Measurements from ENCODE around the gene SERPINE3. TPM values are rescaled to one million over a fixed set of nuclear protein-coding genes. Genes with fewer than 3 reads are reported as not detected.

Gene SERPINE3
- total RNA-seq, 4 donors from 2014 or later = not detected

DNA sequence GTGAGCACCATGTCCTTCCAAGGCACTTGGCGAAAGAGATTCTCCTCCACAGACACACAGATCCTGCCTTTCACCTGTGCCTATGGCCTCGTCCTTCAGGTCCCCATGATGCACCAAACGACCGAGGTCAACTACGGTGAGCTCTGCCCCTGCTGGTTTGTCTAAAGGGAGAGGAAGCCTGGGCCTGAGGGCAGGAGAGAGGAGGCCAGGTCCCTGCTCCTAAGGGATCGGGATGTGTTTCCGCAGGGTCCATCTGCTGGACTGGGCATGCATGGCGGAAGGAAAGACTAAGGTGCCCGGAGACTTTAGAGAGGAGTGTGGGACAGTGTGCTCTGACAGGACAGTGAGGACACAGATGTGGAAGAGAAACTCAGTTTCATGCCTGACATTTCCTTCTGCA, 7.6 kb downstream of the SERPINE3 start:
- peaks cover 0 to 4% (median 0%) of the 10 kb centered on the region in 4 donors for H3K36me3 ChIP-seq
- intact Hi-C loops (cut with DNase I) = no loop called here
- 84% methylated on average over 9 of the region's 9 CpGs for WGBS
- H3K27me3 ChIP-seq = no peaks in the 10 kb centered on the region
- no peak overlapping the region for H3K4me3 ChIP-seq
- H3K27ac ChIP-seq (replicated peaks in 1 of 4) = no peak overlapping the region
- no peak for DNase-seq (ENCODE audit: extremely low spot score)
- TF ChIP-seq EP300 (IDR thresholded peaks at IDR 0.05) (no peak), POLR2A (IDR thresholded peaks at IDR 0.05; ENCODE audit: low read depth) (no peak), CTCF (IDR thresholded peaks at IDR 0.05) (no peak), POLR2AphosphoS5 (IDR thresholded peaks at IDR 0.05) (no peak)
- H3K9me3 ChIP-seq = no peaks in the 10 kb centered on the region
- H3K4me1 ChIP-seq = no peaks in the 10 kb centered on the region

- H3K4me1 ChIP-seq = no peaks in the 10 kb centered on the region
- DNase-seq (ENCODE audit: extremely low spot score) = no peak
- TF ChIP-seq CTCF (IDR thresholded peaks at IDR 0.05) = no peak
- TF ChIP-seq POLR2AphosphoS5 (IDR thresholded peaks at IDR 0.05) = no peak
- no peak for TF ChIP-seq EP300 (IDR thresholded peaks at IDR 0.05)
- TF ChIP-seq POLR2A (IDR thresholded peaks at IDR 0.05; ENCODE audit: low read depth) = no peak
- intact Hi-C loops (cut with DNase I) = no loop called here
- H3K4me3 ChIP-seq = no peak overlapping the region
- 78% methylated on average over 8 of the region's 10 CpGs for WGBS
- H3K27me3 ChIP-seq = no peaks in the 10 kb centered on the region
- H3K27ac ChIP-seq (replicated peaks in 1 of 4) = no peak overlapping the region
- H3K36me3 ChIP-seq = peaks cover 0 to 4% (median 0%) of the 10 kb centered on the region in 4 donors
- H3K9me3 ChIP-seq = no peaks in the 10 kb centered on the region
These were observed 8.8 kb downstream of the SERPINE3 start for GRCh38 chr13:51348069-51348967.

- no peaks in the 10 kb centered on the region for H3K9me3 ChIP-seq
- no peak overlapping the region for H3K4me3 ChIP-seq
- peaks cover 0 to 4% (median 0%) of the 10 kb centered on the region in 4 donors for H3K36me3 ChIP-seq
- intact Hi-C loops (cut with DNase I) = no loop called here
- TF ChIP-seq POLR2AphosphoS5 (IDR thresholded peaks at IDR 0.05) (no peak), EP300 (IDR thresholded peaks at IDR 0.05) (no peak), POLR2A (IDR thresholded peaks at IDR 0.05; ENCODE audit: low read depth) (no peak), CTCF (IDR thresholded peaks at IDR 0.05) (no peak)
- H3K27ac ChIP-seq (replicated peaks in 1 of 4) = no peak overlapping the region
- H3K4me1 ChIP-seq = no peaks in the 10 kb centered on the region
- no peak for DNase-seq (ENCODE audit: extremely low spot score)
- no peaks in the 10 kb centered on the region for H3K27me3 ChIP-seq
These were observed 9.5 kb downstream of the SERPINE3 start for GRCh38 chr13:51349016-51349415.

GRCh38 chr13:51355217-51355616, 15.7 kb downstream of the SERPINE3 start:
- no peak for TF ChIP-seq POLR2AphosphoS5 (IDR thresholded peaks at IDR 0.05)
- TF ChIP-seq POLR2A (IDR thresholded peaks at IDR 0.05; ENCODE audit: low read depth) = no peak
- no peak for TF ChIP-seq CTCF (IDR thresholded peaks at IDR 0.05)
- TF ChIP-seq EP300 (IDR thresholded peaks at IDR 0.05) = no peak
- intact Hi-C loops (cut with DNase I) = no loop called here
- Histone ChIP-seq H3K36me3 (no peaks in the 10 kb centered on the region), H3K9me3 (no peaks in the 10 kb centered on the region), H3K27me3 (no peaks in the 10 kb centered on the region), H3K4me3 (no peak overlapping the region), H3K4me1 (peaks cover 0 to 21% (median 13%) of the 10 kb centered on the region in 4 donors), H3K27ac (replicated peaks in 1 of 4) (no peak overlapping the region)
- DNase-seq (ENCODE audit: extremely low spot score) = no peak
- 97% methylated on average over 2 of the region's 2 CpGs for WGBS

Measured in esophagus muscularis mucosa (tissue), 4 donors.